ENCODE results near the gene KCNMB4.

GRCh38 chr12:70403826-70404225 is 37.7 kb downstream of the KCNMB4 start:
- no peak for TF ChIP-seq CTCF (IDR thresholded peaks at IDR 0.05)
- TF ChIP-seq POLR2A (IDR thresholded peaks at IDR 0.05), result no peak
